HG02571 (cell line): ENCODE measurements around the gene TSEN2.
"Not testable (repeated sequence)": the region's sequence is repeated elsewhere in the genome, so short reads cannot be mapped to it uniquely, and the experiment has no call there.

Experiments
- ATAC-seq: cut with Tn5 transposase; IDR thresholded peaks from one replicate; pipeline ENCODE4 v1.9.1; 2021; ENCODE audit warnings: mild to moderate bottlenecking, moderate library complexity; ENCODE audit not compliant: unreplicated experiment

TSEN2 gene

GRCh38 chr3:12471241-12471640 lies 13.0 kb upstream of the TSEN2 start:
- ATAC-seq = no peak

- no peak for ATAC-seq
These were observed 12.2 kb upstream of the TSEN2 start for GRCh38 chr3:12472000-12472610.

GRCh38 chr3:12472796-12473195 lies 11.5 kb upstream of the TSEN2 start:
- ATAC-seq = no peak

- no peak for ATAC-seq
These were observed 10.8 kb upstream of the TSEN2 start for GRCh38 chr3:12473511-12473910.

GRCh38 chr3:12476238-12476897 lies 7.9 kb upstream of the TSEN2 start:
- no peak for ATAC-seq

GRCh38 chr3:12477256-12477655 lies 7.0 kb upstream of the TSEN2 start:
- no peak for ATAC-seq

- ATAC-seq = no peak
These were observed 6.0 kb upstream of the TSEN2 start for GRCh38 chr3:12478326-12478725.

- not testable (repeated sequence) for ATAC-seq
These were observed 5.1 kb upstream of the TSEN2 start for GRCh38 chr3:12479198-12479597.

- no peak for ATAC-seq
These were observed 4.3 kb upstream of the TSEN2 start for GRCh38 chr3:12479919-12480427.

- ATAC-seq = no peak
These were observed 870 bp upstream of the TSEN2 start for GRCh38 chr3:12483410-12483809.

GRCh38 chr3:12483872-12484197 lies 445 bp upstream of the TSEN2 start:
- ATAC-seq = no peak

GRCh38 chr3:12484983-12485327 lies 675 bp downstream of the TSEN2 start:
- no peak for ATAC-seq

GRCh38 chr3:12486001-12486400 lies 1.7 kb downstream of the TSEN2 start:
- ATAC-seq = no peak

- no peak for ATAC-seq
These were observed 2.6 kb downstream of the TSEN2 start for GRCh38 chr3:12486916-12487315.

- ATAC-seq = no peak
These were observed 3.1 kb downstream of the TSEN2 start for GRCh38 chr3:12487336-12487735.

- ATAC-seq = no peak
These were observed 3.5 kb downstream of the TSEN2 start for GRCh38 chr3:12487786-12488185.

GRCh38 chr3:12489368-12489767 lies 5.1 kb downstream of the TSEN2 start:
- no peak for ATAC-seq

- no peak for ATAC-seq
These were observed 5.6 kb downstream of the TSEN2 start for GRCh38 chr3:12489832-12490231.

- no peak for ATAC-seq
These were observed 6.3 kb downstream of the TSEN2 start for GRCh38 chr3:12490547-12490946.

GRCh38 chr3:12495749-12496452 lies 11.6 kb downstream of the TSEN2 start:
- no peak for ATAC-seq

- ATAC-seq = no peak
These were observed 12.1 kb downstream of the TSEN2 start for GRCh38 chr3:12496453-12496761.

- ATAC-seq = no peak
These were observed 15.2 kb downstream of the TSEN2 start for GRCh38 chr3:12499474-12499873.
